IMR-90 (cell line): ENCODE results near the gene MLH1. TPM values are rescaled to one million over a fixed set of nuclear protein-coding genes. Genes with fewer than 3 reads are reported as not detected.

Experiments used
- ATAC-seq: fragments of 200-7000 bp; cut with Tn5 transposase; 2 replicates; pipeline ENCODE4 v1.9.1; 2020; ENCODE audit warnings: low read depth, mild to moderate bottlenecking, moderate library complexity
- BruUV-seq: library from RNA; stranded (reverse); fragments of 400-500 nt; replicated peaks from 2 replicates; lab custom pipeline; 2021; lab: Mats Ljungman, UMichigan
- CTCF ChIA-PET: fragments of 300-600 bp; formaldehyde crosslinking; extraction: SDS; loops from one replicate; lab custom pipeline; 2021; ENCODE audit warnings: antibody characterized with exemption; lab: Yijun Ruan, JAX
- POLR2A ChIA-PET: fragments of 300-600 bp; sonication (Branson Sonifier 250); formaldehyde crosslinking; loops from one replicate; lab custom pipeline; 2022; ENCODE audit warnings: antibody characterized with exemption; ENCODE audit not compliant: unreplicated experiment; lab: Charles Lee
- DNase-seq: peaks from one replicate; pipeline ENCODE4 v3.0.0; 2013
- H2AFZ ChIP-seq: replicated peaks from 2 replicates; pipeline ENCODE3; 2013; ENCODE audit warnings: low read length, mild to moderate bottlenecking; ENCODE audit not compliant: poor library complexity
- H2AK5ac ChIP-seq: 2 replicates; pipeline ENCODE4 v1.6.1; 2013; ENCODE audit warnings: low read depth, low read length, inconsistent platforms
- H2AK9ac ChIP-seq: replicated peaks from 2 replicates; pipeline ENCODE3; 2013; ENCODE audit warnings: mild to moderate bottlenecking, low read depth, low read length, moderate library complexity; ENCODE audit not compliant: poor library complexity
- H2BK120ac ChIP-seq: 2 replicates; pipeline ENCODE4 v1.6.1; 2013; ENCODE audit warnings: low read depth, low read length, inconsistent platforms
- H2BK15ac ChIP-seq: 3 replicates; pipeline ENCODE4 v1.6.1; 2013; ENCODE audit warnings: low read depth, low read length, inconsistent platforms
- H2BK20ac ChIP-seq: 2 replicates; pipeline ENCODE4 v1.6.1; 2013; ENCODE audit warnings: low read depth, mild to moderate bottlenecking, inconsistent platforms, low read length, moderate library complexity
- H2BK5ac ChIP-seq: 2 replicates; pipeline ENCODE4 v1.6.1; 2013; ENCODE audit warnings: mild to moderate bottlenecking, low read depth, low read length, inconsistent platforms; ENCODE audit not compliant: poor library complexity, severe bottlenecking
- H3K14ac ChIP-seq: replicated peaks from 2 replicates; pipeline ENCODE4 v1.6.1; 2013; ENCODE audit warnings: low read depth, low read length, inconsistent platforms
- H3K18ac ChIP-seq: 2 replicates; pipeline ENCODE4 v1.6.1; 2013; ENCODE audit warnings: low read depth, low read length, control low read depth
- H3K23ac ChIP-seq: 2 replicates; pipeline ENCODE4 v1.6.1; 2013; ENCODE audit warnings: low read depth, low read length, inconsistent platforms
- H3K27ac ChIP-seq: 2 replicates; pipeline ENCODE4 v1.5.1; 2013; ENCODE audit warnings: mild to moderate bottlenecking, control low read depth, low read length; ENCODE audit not compliant: insufficient read depth
- H3K27me3 ChIP-seq: 2 replicates; pipeline ENCODE4 v1.6.1; 2013; ENCODE audit warnings: low read length; ENCODE audit not compliant: control insufficient read depth, insufficient read depth
- H3K36me3 ChIP-seq: 2 replicates; pipeline ENCODE4 v1.6.1; 2013; ENCODE audit warnings: low read length, mixed read lengths; ENCODE audit not compliant: control insufficient read depth, insufficient read depth
- H3K4ac ChIP-seq: 2 replicates; pipeline ENCODE4 v1.6.1; 2013; ENCODE audit warnings: low read depth, low read length, inconsistent platforms
- H3K4me1 ChIP-seq: 2 replicates; pipeline ENCODE4 v1.6.1; 2013; ENCODE audit warnings: low read length, mixed read lengths; ENCODE audit not compliant: control insufficient read depth, insufficient read depth
- H3K4me2 ChIP-seq: 2 replicates; pipeline ENCODE4 v1.6.1; 2013; ENCODE audit warnings: low read depth, mild to moderate bottlenecking, control low read depth, low read length, moderate library complexity
- H3K4me3 ChIP-seq: 2 replicates; pipeline ENCODE4 v1.5.1; 2013; ENCODE audit warnings: low read depth, mild to moderate bottlenecking, control low read depth, low read length, moderate library complexity; ENCODE audit not compliant: insufficient read depth
- H3K56ac ChIP-seq: 2 replicates; pipeline ENCODE4 v1.6.1; 2013; ENCODE audit warnings: low read length, inconsistent platforms; ENCODE audit not compliant: insufficient read depth; ENCODE audit errors: extremely low read depth
- H3K79me1 ChIP-seq, 2 experiments: 2 replicates each; pipeline ENCODE4 v1.6.1; 2013; ENCODE audit warnings: low read length in 2 of 2, inconsistent platforms in 1 of 2, low read depth in 1 of 2
- H3K9ac ChIP-seq: 2 replicates; pipeline ENCODE4 v1.6.1; 2013; ENCODE audit warnings: low read depth, low read length, control low read depth
- H3K9me1 ChIP-seq: 2 replicates; pipeline ENCODE4 v1.6.1; 2013; ENCODE audit warnings: low read length, inconsistent platforms; ENCODE audit not compliant: insufficient read depth
- H3K9me3 ChIP-seq: 2 replicates; pipeline ENCODE4 v1.6.1; 2013; ENCODE audit warnings: low read length; ENCODE audit not compliant: control insufficient read depth, insufficient read depth
- H4K20me1 ChIP-seq: 2 replicates; pipeline ENCODE4 v1.6.1; 2013; ENCODE audit warnings: low read length, inconsistent platforms; ENCODE audit not compliant: insufficient read depth
- H4K5ac ChIP-seq: 2 replicates; pipeline ENCODE4 v1.6.1; 2013; ENCODE audit warnings: mild to moderate bottlenecking, low read depth, low read length, control low read depth
- H4K8ac ChIP-seq, 2 experiments: 2 replicates each; pipeline ENCODE4 v1.6.1; 2013; ENCODE audit warnings: low read depth in 2 of 2, low read length in 2 of 2, control low read depth in 1 of 2, inconsistent platforms in 1 of 2
- H4K91ac ChIP-seq: 2 replicates; pipeline ENCODE4 v1.6.1; 2013; ENCODE audit warnings: low read depth, low read length, inconsistent platforms; ENCODE audit not compliant: insufficient read depth
- CEBPB ChIP-seq: IDR thresholded peaks from 2 replicates; pipeline ENCODE4 v1.6.1; 2012; ENCODE audit warnings: low read depth, low read length, improper control_type of control experiment
- FOS ChIP-seq: fragments of 150-350 bp; IDR thresholded peaks from 2 replicates; pipeline ENCODE4 v1.6.1; 2016; ENCODE audit warnings: low read depth, low read length
- MAFK ChIP-seq: IDR thresholded peaks from 2 replicates; pipeline ENCODE4 v1.6.1; 2012; ENCODE audit warnings: low read depth, low read length, improper control_type of control experiment
- MAZ ChIP-seq: IDR thresholded peaks from 2 replicates; pipeline ENCODE4 v1.6.1; 2012; ENCODE audit warnings: low read depth, mild to moderate bottlenecking, low read length, improper control_type of control experiment, moderate library complexity, borderline replicate concordance
- MXI1 ChIP-seq: IDR thresholded peaks from 2 replicates; pipeline ENCODE4 v1.6.1; 2012; ENCODE audit warnings: low read depth, mild to moderate bottlenecking, low read length, moderate library complexity, borderline replicate concordance
- RAD21 ChIP-seq: IDR thresholded peaks from 2 replicates; pipeline ENCODE4 v1.6.1; 2012; ENCODE audit warnings: low read length, improper control_type of control experiment
- SMC3 ChIP-seq: fragments of 150-350 bp; IDR thresholded peaks from 2 replicates; pipeline ENCODE4 v1.6.1; 2016; ENCODE audit warnings: low read depth, mild to moderate bottlenecking, antibody characterized with exemption, low read length, moderate library complexity
- WGBS, 2 experiments: methylation state at CpG; one replicate each; pipeline versions ENCODE4 v1.1.5 to v1.1.7; 2013; ENCODE audit warnings: missing lambda C conversion rate in 2 of 2; ENCODE audit not compliant: insufficient read length in 1 of 2; ENCODE audit errors: extremely low coverage in 2 of 2; 5-methylcytosine and 5-hydroxymethylcytosine counted together
- dilution Hi-C: fragments of 300-500 bp; cut with HindIII; formaldehyde crosslinking; loops from one replicate; pipeline ENCODE4 v1.14.3; 2018; ENCODE audit warnings: low sequenced_read_pairs; ENCODE audit not compliant: unreplicated experiment
- in situ Hi-C: fragments of 300-500 bp; cut with MboI; formaldehyde crosslinking; loops from 3 replicates; pipeline ENCODE4 v1.14.3; 2019; ENCODE audit warnings: low sequenced_read_pairs, inconsistent platforms, mixed read lengths
- intact Hi-C: fragments of 100-400 bp; cut with micrococcal nuclease; formaldehyde crosslinking; loops from 2 replicates; pipeline ENCODE4 v1.10.0; 2022
- polyA plus RNA-seq, 3 experiments: library from polyadenylated mRNA; depleted of rRNA; stranded (reverse); fragments of >200 nt; gene quantifications; 2 replicates each; pipeline ENCODE4 v1.2.3, GENCODE V29; 2012; ENCODE audit warnings: low replicate concordance in 1 of 3
- total RNA-seq: library from RNA; depleted of rRNA; stranded (reverse); fragments of >200 nt; gene quantifications from 2 replicates; pipeline ENCODE4 v1.2.3, GENCODE V29; 2012
- TF ChIP-seq, protein P1 (sequence below): fragments of 150-350 bp; IDR thresholded peaks from 2 replicates; pipeline ENCODE4 v1.6.1; 2016; ENCODE audit warnings: low read depth, mild to moderate bottlenecking, low read length, moderate library complexity, borderline replicate concordance

Gene MLH1
- total and polyA plus RNA-seq, 2 of the 4 experiments (the other 2 are of a cell fraction), result 30.2 to 54.1 TPM

GRCh38 chr3:37094636-37095035 lies 101.3 kb downstream of the MLH1 start:
- Histone ChIP-seq H3K56ac (no peak overlapping the region), H3K27ac (no peak overlapping the region), H4K20me1 (no peaks in the 10 kb centered on the region; the same call in 1 of the 2 replicates), H4K91ac (no peak overlapping the region), H3K9me3 (no peaks in the 10 kb centered on the region), H3K79me1 (peaks cover 21 to 33% of the 10 kb centered on the region in 2 experiments), H2BK15ac (peak overlapping the region; percentile 21; the same call in 1 of the 3 replicates), H2BK20ac (peak overlapping the region; percentile 40; the same call in 1 of the 2 replicates), H3K36me3 (peaks cover 7% of the 10 kb centered on the region), H3K14ac (no peak overlapping the region), H3K4me2 (no peak overlapping the region), H3K18ac (no peak overlapping the region), H3K4ac (peak overlapping the region; percentile 64; the same call in 1 of the 2 replicates), H3K9ac (no peak overlapping the region), H3K9me1 (peaks cover 2% of the 10 kb centered on the region; the same call in 1 of the 2 replicates), H2AK5ac (no peak overlapping the region), H4K8ac (no peak overlapping the region), H2BK5ac (no peak overlapping the region), H4K5ac (0 out of 2 replicates have a peak overlapping the region, but pooled peaks have one; percentile 36), H3K4me1 (peaks cover 3% of the 10 kb centered on the region; the same call in 1 of the 2 replicates), H3K23ac (no peak overlapping the region), H2AK9ac (no peak overlapping the region), H2BK120ac (no peak overlapping the region), H3K27me3 (no peaks in the 10 kb centered on the region), H2AFZ (no peak overlapping the region), H3K4me3 (no peak overlapping the region)
- BruUV-seq, result no TSS peak
- ChIA-PET POLR2A (no interaction called here), CTCF (no interaction called here)
- dilution Hi-C loops (no loop called here), in situ Hi-C loops (no loop called here), intact Hi-C loops (no loop called here)
- TF ChIP-seq RAD21, result no peak
- TF ChIP-seq MXI1, result no peak
- no peak for TF ChIP-seq MAFK
- no peak for TF ChIP-seq SMC3
- TF ChIP-seq, protein P1, sequence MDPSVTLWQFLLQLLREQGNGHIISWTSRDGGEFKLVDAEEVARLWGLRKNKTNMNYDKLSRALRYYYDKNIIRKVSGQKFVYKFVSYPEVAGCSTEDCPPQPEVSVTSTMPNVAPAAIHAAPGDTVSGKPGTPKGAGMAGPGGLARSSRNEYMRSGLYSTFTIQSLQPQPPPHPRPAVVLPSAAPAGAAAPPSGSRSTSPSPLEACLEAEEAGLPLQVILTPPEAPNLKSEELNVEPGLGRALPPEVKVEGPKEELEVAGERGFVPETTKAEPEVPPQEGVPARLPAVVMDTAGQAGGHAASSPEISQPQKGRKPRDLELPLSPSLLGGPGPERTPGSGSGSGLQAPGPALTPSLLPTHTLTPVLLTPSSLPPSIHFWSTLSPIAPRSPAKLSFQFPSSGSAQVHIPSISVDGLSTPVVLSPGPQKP, result no peak
- no peak for TF ChIP-seq MAZ
- no peak for TF ChIP-seq FOS
- no peak for TF ChIP-seq CEBPB
- no CpG with 5 or more reads among the region's 3 CpGs for WGBS, 2 experiments
- ATAC-seq (no peak), DNase-seq (no peak)
